GM12872 (cell line): ENCODE data around the gene GNLY.

ENCODE experiments used
- CTCF ChIP-seq: IDR thresholded peaks from 3 replicates; pipeline ENCODE4 v1.5.1; 2011; ENCODE audit warnings: low read depth, mild to moderate bottlenecking, low read length, moderate library complexity; ENCODE audit not compliant: insufficient read depth

The GNLY gene

DNA sequence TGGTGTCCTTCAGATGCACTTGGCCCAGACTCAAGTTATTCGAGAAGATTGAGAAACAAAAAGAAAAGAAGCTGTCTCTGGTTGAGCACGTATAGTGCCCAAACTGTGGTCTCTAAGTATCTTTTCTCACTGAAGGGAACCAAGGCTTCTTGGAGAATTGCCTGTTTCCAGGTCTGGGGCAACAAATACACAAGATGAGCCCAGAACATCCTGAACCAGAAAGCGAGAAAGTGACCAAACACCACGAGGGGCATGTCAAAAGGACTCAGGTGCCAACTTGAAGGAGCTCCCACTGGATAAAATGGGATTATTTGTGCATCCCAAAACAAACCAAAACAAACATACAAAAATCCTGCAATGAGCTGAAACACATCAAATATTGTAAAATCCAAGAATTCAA is 46.0 kb downstream of the GNLY start:
- no peak for TF ChIP-seq CTCF

DNA sequence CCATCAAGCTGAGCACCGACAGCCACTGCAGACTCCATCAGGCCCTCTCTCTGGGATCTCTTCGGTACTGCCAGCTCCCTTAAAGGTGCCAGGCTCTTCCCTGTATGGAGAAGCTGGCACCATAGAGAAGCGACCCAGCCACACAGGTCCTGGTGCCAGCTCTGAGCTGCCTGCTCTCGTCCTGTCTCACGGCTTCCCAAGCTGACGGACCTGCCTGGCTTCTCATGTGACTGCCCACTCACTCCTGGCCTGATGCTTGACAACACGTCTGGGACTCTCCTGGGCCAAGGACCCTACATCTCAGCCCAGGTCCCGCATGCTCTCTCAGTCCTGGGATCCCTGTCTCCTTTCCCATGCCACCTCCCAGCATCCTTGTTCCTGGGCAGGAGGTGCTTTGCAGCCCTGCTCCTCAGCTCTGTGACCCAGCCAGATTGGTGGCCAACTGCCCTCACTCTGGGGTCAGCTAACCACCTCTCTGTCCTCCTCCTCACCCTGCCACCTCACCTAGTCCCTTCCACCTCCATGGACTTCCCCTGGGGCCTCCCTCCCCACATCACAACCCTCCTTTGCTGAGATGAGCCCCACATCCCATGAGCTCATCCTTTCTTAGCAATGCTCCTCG is 47.2 kb downstream of the GNLY start:
- TF ChIP-seq CTCF = no peak

DNA sequence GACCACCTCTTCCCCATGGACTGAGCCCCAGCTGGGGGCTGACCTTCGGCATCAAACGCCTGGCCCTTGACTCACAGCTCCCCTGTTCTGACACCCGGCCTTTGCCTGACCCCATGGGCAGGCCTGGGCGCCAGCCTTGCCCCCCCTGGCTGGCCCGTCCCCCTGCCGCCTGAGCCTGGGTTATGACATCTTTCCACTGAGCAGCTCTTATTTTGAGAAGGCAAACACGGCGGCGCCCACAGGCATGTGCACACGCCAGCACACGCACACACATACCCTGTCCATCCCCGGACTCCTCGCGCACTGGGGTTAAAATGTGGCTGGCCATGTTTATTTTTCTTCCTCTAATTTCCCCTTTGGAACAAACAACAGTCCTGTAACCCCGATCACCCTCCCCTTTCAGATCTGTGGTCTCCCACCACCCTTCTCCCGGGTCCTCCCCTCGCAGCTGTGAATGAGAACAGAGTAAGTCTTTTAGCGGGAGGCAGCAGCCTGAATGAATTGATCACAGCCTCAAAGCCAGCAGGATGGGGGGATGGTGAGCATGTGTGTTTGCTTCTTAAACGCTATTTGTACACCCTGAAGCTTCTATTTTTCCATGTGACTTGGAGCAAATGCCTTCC is 47.8 kb downstream of the GNLY start:
- no peak for TF ChIP-seq CTCF

- no peak for TF ChIP-seq CTCF
Observed at GRCh38 chr2:85743304-85743978, 49.3 kb downstream of the GNLY start.

- TF ChIP-seq CTCF = no peak
Observed at GRCh38 chr2:85744055-85744454, 49.9 kb downstream of the GNLY start.

DNA sequence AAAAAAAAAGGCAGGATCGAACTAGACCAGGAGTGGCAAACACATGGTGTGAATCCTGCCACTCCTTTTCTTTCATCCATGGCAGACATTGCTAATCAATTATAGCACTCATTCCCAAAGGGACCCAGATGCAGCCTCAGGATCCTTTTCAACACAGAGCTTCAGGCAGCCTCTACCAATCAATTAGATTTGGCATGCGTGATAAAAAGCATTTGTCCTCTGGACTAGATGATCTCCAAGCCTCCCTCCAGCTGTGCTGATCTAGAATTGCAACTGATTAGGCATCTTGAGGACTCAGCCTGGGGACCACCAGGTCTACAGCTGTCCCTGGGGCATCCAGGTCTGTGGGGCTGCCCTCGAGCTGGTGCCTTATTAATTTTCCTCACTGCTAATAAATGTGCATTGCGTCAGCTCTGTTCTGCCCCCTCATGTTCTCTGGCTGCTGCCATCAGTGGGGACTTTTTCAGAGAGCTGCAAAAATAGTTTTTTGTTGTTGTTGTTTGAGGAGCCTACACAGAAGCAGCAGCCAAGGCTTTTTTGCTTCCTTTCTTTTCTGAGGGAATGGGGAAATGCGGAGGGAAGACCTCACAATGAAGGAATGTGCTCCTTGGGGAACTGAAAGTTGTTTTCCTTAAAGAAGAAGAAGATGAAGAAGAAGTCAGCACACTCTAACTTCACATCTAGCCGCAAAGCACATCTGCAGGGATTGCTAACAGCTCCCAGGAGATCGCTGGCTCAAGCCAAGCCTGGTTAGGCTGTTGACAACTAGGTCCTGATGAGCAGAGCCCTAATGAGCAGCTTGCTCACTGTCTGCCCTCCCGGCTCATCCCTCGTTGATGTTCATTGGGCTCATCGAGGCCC is 50.8 kb downstream of the GNLY start:
- no peak for TF ChIP-seq CTCF

- TF ChIP-seq CTCF = no peak
Observed at GRCh38 chr2:85745619-85746018, 51.5 kb downstream of the GNLY start.
